ENCODE measurements around the gene CSF3R. TPM values are rescaled to one million over a fixed set of nuclear protein-coding genes. Genes with fewer than 3 reads are reported as not detected.

Gene CSF3R
- total RNA-seq, 4 donors from 2014 or later = 0.60 to 2.7 (median 2.1) TPM

- TF ChIP-seq CTCF (IDR thresholded peaks at IDR 0.05) (no peak), EP300 (IDR thresholded peaks at IDR 0.05) (no peak), POLR2A (IDR thresholded peaks at IDR 0.05) (no peak), POLR2AphosphoS5 (IDR thresholded peaks at IDR 0.05) (no peak)
- 52% methylated on average over 4 of the region's 4 CpGs for WGBS
- DNase-seq (ENCODE audit: low spot score in 2 of 2) = no peak
- Histone ChIP-seq H3K36me3 (no peaks in the 10 kb centered on the region), H3K27me3 (no peaks in the 10 kb centered on the region), H3K9me3 (no peaks in the 10 kb centered on the region), H3K27ac (no peak overlapping the region), H3K4me1 (peaks cover 27% of the 10 kb centered on the region), H3K4me3 (no peak overlapping the region)
These were observed 34.1 kb downstream of the CSF3R start for GRCh38 chr1:36448530-36449056.

GRCh38 chr1:36447450-36447849, 35.3 kb downstream of the CSF3R start:
- TF ChIP-seq CTCF (IDR thresholded peaks at IDR 0.05) (no peak), POLR2A (IDR thresholded peaks at IDR 0.05) (no peak), EP300 (IDR thresholded peaks at IDR 0.05) (no peak), POLR2AphosphoS5 (IDR thresholded peaks at IDR 0.05) (no peak)
- DNase-seq (ENCODE audit: low spot score in 2 of 2) = no peak
- H3K36me3 ChIP-seq = no peaks in the 10 kb centered on the region
- H3K4me1 ChIP-seq = peaks cover 27% of the 10 kb centered on the region
- no peak overlapping the region for H3K4me3 ChIP-seq
- no peaks in the 10 kb centered on the region for H3K27me3 ChIP-seq
- H3K27ac ChIP-seq = no peak overlapping the region
- H3K9me3 ChIP-seq = no peaks in the 10 kb centered on the region

- no peak for DNase-seq (ENCODE audit: low spot score in 2 of 2)
- H3K27ac ChIP-seq = no peak overlapping the region
- no peak for TF ChIP-seq POLR2AphosphoS5 (IDR thresholded peaks at IDR 0.05)
- no peak for TF ChIP-seq CTCF (IDR thresholded peaks at IDR 0.05)
- TF ChIP-seq EP300 (IDR thresholded peaks at IDR 0.05) = no peak
- no peak for TF ChIP-seq POLR2A (IDR thresholded peaks at IDR 0.05)
- H3K27me3 ChIP-seq = no peaks in the 10 kb centered on the region
- no peak overlapping the region for H3K4me3 ChIP-seq
- H3K9me3 ChIP-seq = no peaks in the 10 kb centered on the region
- WGBS = 60% methylated on average over 5 of the region's 5 CpGs
- no peaks in the 10 kb centered on the region for H3K36me3 ChIP-seq
- peaks cover 27% of the 10 kb centered on the region for H3K4me1 ChIP-seq
These were observed 36.0 kb downstream of the CSF3R start for GRCh38 chr1:36446746-36447145.

- H3K4me3 ChIP-seq = no peak overlapping the region
- H3K4me1 ChIP-seq = peaks cover 25% of the 10 kb centered on the region
- no peak overlapping the region for H3K27ac ChIP-seq
- no peaks in the 10 kb centered on the region for H3K36me3 ChIP-seq
- no peaks in the 10 kb centered on the region for H3K9me3 ChIP-seq
- DNase-seq (ENCODE audit: low spot score in 2 of 2) = no peak
- TF ChIP-seq POLR2AphosphoS5 (IDR thresholded peaks at IDR 0.05) = no peak
- no peak for TF ChIP-seq CTCF (IDR thresholded peaks at IDR 0.05)
- TF ChIP-seq POLR2A (IDR thresholded peaks at IDR 0.05) = no peak
- TF ChIP-seq EP300 (IDR thresholded peaks at IDR 0.05) = no peak
- H3K27me3 ChIP-seq = no peaks in the 10 kb centered on the region
- 75% methylated on average over 8 of the region's 8 CpGs for WGBS
These were observed 36.4 kb downstream of the CSF3R start for GRCh38 chr1:36446271-36446670.

- no peak for TF ChIP-seq EP300 (IDR thresholded peaks at IDR 0.05)
- no peak for TF ChIP-seq CTCF (IDR thresholded peaks at IDR 0.05)
- no peak for TF ChIP-seq POLR2AphosphoS5 (IDR thresholded peaks at IDR 0.05)
- TF ChIP-seq POLR2A (IDR thresholded peaks at IDR 0.05) = no peak
- no peaks in the 10 kb centered on the region for H3K27me3 ChIP-seq
- no peak for DNase-seq (ENCODE audit: low spot score in 2 of 2)
- WGBS = 57% methylated on average over 2 of the region's 2 CpGs
- no peaks in the 10 kb centered on the region for H3K9me3 ChIP-seq
- H3K27ac ChIP-seq = no peak overlapping the region
- H3K36me3 ChIP-seq = no peaks in the 10 kb centered on the region
- no peak overlapping the region for H3K4me3 ChIP-seq
- H3K4me1 ChIP-seq = peaks cover 2% of the 10 kb centered on the region
These were observed 39.4 kb downstream of the CSF3R start for GRCh38 chr1:36443297-36443696.

Data from suprapubic skin (tissue), 4 donors.